Measurements from ENCODE around the gene PPP1CA.
"Not testable (repeated sequence)": the region's sequence is repeated elsewhere in the genome, so short reads cannot be mapped to it uniquely, and the experiment has no call there.

The PPP1CA gene

DNA sequence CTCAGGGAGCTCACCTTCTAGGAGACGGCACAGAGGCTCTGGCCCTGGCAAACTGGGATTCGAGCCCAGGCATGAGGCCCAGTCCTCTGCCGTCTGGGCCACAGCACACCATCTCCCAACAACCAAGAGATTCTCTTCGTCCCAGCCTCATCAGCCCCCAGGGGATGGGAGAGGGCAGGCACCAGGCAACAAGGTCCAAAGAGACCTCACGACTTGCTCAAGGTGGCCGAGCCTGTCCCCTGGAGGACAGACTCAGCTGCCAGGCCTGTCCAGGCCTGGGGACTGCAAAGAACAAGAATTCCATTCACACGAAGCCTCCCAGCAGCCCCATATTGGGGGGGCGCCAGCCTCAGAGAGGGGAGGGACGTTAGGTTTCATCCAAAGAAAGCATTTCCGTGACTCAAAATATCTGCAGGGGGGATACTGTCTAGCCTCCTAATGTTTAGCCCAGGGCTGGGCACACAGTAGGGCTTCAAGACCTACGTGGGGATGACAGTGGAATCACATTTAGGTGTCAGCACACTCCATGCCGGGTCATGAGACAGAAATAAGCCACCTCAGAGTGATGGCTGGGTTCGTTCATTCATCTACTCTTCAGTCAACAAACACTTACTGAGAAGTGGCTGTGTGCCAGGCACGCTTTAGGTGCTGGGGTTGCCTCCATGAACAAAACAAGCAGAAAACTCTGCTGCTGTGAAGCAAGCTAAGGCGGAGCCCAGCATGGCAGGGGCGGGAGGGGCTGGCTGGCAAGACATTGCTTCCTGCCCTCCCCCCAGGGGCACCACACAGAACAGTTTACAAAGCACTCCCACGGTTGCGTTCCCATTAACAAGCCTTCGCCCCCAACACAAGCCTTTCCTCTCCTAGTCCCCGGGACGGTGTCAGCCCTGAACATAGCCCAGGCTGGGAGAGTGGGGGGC, 15.0 kb upstream of the PPP1CA start:
- peak; percentile 63 to 81 (median 76) for DNase-seq

DNA sequence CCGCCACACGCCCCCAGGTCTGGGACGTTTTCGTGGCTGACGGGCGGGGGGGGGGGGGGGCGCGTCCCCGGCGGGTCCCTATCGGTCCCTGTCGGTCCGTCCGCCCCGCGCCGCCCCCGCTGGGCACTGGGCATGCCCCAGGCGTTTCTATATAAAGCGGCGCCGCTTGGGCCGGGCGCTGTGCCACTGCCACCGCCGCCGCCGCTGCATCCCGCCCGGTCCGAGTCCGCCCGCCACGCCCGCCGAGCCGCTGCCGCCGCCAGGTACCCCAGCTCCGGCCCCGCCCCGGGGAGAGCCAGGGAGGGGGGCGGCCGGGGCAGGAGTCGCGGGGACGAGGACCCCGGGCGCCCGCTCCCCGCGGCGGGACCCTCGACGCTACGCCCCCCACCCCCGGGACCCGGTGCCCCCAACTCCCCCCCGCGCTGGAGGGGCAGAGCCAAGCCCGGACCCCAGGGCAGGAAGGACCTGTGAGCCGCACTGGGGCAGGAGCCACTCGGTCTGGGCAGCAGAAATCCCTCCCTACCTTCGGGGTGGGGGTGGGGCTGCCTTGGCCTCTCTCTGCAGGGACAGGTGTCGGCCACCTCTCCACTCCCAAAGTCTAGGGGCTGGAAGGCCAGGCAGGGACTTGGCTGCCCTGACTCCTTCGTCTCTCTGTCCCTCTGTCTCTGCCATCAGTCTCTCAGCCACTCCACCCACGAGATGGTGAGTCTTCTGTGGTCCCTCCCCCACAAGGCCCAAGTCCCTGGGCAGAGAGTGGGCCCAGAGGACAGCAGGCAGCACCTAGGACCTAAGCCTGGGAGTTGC, 14.0 kb upstream of the PPP1CA start, which contains the start of gene CARNS1:
Gene CARNS1, plus strand, starts transcription at position 178 of the 804 bp plus-strand sequence. Its CDS starts 522 bp downstream, at position 700.
- no peak for DNase-seq

DNA sequence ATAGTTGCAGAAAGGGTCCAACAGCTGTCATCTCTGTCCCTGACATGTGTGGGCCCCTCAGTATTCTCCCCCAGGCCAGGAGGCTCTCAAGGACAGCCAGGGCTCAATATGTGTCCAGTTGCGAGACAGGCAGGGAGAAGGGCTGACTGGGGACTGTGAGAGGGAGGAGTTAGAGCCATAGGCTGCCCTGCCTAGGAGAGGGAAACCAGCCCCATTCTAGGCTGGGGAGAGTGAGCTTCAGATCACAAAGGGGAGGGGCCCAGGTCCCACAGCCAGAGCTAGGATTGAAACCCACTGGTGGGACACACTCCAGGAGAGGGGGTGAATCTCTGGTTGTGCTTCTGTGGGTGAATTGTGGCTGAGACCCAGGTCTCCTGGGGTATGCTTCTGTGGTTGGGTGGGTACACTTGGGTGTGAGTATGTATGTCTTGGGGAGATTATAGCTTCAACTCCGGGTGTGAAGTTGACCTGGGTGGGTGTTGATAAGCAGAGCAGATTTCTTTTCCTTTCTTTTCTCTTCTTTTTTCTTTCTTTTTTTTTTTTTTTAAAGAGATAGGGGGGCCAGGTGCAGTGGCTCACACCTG, 11.7 kb upstream of the PPP1CA start:
- no peak for DNase-seq

DNA sequence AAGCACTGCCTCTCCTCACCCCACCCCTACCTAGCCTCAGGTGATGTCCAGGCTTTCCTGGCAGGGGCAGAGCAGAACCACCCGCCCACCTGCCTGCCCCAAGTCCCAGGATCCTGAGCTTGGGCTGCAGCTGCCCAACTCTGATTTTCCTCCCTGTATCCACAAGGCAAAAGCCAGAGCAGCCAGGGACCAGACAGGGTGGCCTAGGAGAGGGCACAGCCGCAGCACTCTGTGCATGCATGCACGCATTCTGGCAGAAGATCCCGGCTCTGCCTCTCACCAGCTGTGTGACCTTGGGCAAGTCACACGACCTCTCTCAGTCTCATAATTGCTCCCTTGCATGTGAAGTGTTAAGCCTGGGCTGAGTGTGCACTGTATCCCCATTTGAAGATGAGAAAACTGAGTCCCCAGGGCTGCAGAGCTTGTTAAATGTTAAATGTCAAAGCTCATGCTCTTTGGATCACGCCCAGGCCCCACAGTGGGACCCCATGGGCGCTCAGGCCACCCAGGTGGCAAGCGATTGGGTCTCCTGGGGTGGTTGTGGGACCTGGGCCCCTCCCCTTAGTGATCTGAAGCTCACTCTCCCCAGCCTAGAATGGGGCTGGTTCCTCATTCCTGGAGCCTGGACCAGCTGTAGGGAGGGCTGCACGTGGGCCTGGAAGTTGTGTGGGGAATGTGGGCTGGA, 11.0 kb upstream of the PPP1CA start:
- DNase-seq: no peak

DNA sequence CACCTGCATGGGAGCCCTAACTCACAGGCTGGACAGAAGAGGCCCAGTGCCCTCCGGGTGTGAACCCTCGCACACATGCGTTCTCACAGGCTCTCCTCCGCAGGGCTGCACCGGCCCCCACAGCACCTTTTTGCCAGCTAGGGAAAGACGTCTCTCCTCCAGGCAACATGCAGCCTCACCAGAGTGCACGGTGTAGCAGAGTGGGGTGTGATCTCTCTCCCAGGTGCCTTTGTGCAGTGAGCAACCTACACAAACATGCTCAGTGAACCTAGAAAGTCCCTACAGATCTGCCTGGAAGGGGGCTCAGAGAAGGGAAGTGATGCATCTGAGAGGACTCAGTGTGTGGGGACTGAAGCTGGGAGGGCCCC, 10.1 kb upstream of the PPP1CA start:
- DNase-seq: no peak

DNA sequence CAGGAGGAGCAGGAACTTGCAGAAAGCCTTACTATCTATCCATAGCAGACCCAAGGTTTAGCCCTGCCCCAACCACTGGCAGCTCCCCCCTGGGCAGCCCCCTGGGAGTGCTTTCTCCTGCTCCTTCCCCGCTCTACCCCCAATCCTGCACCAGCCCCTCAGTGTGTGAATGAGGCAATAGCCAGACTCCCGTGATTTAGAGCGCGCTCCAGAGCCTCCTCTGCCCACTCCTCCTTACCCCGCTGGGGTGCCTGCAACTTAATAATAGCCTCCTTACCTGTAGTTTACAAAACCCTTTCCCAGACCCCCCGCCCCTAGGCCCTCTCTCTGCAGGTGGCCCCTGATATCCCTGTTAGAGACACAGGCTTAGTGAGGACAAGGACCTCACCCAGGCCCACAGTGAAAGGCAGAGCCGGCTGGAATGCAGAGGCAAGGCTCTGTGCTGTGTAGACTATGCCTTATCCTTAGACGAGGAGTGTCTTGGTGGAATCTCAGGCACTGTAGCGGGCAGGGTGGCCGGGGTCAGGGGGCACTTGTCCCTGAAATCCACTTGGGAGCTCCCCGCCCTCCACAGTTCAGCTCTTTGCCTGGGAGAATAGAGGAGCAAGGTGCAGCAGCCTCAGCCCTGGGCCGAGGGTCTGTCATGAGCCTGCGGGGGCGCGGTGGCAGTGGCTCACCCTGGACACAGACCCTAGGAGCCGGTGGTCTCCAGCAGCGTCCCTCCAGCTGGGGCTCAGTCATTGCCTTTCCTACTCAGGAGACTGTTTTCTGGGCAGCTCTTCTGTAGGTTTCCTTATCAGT, 9.5 kb upstream of the PPP1CA start:
- no peak for DNase-seq

DNA sequence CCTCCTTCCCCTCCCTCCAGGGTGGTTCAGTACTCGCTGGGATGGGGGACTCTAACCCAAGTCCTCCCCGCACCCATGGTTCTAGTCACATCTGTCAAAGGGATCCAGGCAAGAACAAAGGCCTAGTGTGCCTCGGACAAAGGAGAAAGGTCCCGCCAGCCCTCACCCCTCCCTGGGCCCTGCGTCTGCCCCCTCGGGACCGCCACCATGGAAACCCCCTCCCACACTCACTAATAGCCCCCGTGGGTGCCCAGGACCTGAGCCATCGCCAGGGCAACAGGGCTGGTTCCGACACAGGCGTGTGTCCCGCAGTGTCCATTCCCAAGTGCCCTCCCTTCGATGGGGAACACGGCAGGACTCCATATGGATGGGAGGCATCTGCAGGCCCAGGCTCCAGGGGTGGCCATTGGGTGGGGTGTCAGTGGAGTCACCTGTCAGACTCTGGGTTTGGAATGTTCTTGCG, 8.7 kb upstream of the PPP1CA start:
- DNase-seq: no peak

DNA sequence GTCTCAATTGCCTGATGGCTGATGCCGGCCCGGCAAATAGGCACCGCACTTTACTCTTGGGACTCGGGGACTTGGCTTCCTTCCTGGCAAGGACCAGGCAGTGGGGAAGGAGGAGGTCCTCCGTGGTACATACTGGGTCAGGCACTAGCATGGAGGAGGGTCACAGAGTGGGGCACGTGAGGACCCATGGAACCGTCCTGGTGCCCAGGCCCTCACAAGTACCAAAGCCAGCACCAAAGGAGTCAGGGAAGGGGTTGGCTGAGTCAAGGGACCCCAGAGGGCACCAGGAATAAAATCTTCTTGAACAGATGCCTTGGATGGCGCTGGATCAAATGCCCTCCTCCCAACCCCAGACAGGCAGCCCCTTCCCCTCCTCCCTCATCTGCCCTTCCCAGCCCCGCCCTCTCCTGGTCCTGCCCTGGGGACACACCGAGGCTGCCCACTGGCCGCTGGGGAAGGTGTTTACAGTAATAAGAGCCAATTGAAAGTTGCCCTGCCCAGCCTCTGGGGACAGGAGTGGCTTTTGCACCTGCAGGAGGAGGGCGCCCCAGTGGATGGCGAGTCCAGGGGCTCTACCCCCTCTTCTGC, 8.2 kb upstream of the PPP1CA start:
- DNase-seq: no peak

DNA sequence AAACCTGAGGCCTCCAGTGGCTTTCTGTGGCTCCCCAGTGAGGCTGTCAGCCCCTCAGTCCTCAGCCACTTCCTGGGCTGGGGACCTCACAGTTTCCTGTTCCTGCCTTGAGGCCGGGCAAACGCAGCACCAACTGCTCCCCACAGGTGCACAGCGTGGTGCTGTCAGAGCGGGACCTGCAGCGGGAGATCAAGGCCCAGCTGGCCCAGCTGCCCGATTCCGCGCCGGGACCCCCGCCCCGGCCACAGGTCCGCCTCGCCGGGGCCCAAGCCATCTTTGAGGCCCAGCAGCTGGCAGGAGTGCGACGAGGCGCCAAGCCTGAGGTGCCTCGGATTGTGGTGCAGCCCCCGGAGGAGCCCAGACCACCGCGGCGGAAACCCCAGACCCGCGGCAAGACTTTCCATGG, 7.6 kb upstream of the PPP1CA start:
- DNase-seq: peak; percentile 48 to 92 (median 57)

DNA sequence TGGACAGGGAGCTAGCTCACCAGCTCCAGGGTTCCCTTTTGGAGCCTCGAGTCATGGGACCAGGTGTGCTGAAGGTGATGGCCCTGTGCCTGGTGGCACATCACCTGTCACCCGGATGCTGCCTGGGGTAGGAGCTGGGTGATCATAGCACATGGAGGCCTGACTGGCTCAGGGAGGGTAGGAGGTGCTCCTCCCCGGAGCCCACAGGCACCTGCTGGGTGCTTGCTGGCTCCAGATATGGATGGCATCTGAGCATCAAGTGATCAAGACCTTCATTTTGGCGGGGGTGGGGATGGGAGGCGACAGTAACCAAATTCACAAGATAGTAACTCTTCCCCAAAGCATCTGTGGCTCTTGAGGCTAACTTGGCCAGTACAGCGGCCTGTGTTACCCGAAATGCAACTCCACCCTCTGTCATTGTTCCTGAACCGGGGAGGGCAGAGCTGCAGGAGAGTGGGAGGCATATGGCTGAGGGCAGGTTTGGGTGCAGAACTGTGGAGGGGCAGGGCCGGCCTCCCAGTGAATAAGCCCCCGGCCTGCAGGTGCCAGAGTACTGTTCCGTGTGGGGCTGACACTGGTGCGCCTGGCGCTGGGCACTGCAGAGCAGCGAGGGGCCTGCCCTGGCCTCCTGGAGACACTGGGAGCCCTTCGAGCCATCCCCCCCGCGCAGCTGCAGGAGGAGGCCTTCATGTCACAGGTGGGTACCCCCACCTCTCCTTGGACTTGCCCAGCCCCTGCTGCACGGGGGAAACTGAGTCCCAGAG, 7.0 kb upstream of the PPP1CA start:
- peak in 1 of 5 donors; percentile 52 for DNase-seq

DNA sequence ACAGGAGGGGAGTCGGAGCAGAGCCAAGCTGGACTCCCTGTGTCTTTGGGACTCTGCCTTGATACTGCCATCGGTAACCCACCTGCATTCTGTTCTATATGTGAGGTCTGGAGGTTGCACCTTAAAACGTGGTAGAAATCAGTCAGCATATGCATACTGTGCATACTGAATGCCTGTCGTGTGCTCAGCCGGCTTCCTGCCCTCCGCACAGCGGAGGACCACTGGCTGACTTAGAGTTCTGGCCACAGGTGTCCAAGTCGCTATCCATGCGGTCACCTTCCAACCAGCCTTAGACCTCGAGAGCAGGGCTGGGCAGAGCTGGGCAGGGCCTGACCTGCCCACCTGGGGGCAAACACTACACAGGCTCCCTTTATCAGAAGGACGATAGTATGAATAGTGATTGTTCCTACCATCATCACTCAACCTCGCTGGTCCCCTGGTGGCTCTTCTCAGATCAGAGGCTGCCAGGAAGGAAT, 6.1 kb upstream of the PPP1CA start:
- peak in 1 of 5 donors; percentile 47 for DNase-seq

DNA sequence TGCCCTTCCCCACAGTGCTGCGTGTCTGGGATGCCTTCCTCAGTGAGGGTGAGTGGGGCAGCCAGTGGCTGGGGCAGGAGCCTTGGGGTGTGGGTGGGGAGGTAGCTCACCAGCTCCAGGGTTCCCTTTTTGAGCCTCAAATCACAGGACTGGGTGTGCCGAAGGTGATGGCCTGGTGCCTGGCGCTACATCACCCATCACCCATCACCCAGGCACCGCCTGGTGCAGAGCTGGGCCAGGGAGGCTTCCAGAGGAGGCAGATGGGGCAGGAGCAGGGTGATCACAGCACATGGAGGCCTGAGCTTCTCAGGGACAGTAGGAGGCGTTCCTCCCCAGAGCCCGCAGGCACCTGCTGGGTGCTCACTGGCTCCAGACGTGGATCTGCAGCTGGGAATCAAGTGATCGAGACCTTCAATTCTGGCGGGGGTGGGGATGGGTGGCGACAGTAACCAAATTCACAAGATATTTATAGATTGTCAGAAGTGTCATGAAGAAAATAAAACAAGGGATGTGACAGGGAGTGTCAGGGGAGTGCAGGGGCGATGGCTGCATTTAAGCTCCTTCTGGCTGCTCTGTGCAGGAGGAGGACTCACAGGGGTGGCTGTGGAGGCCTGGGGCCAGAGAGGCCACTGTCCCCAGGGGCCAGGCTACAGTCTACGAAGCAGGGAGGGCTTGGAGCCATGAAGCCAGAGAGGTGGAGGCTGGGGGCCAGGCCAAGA, 5.5 kb upstream of the PPP1CA start:
- DNase-seq: peak in 1 of 5 donors; percentile 39

DNA sequence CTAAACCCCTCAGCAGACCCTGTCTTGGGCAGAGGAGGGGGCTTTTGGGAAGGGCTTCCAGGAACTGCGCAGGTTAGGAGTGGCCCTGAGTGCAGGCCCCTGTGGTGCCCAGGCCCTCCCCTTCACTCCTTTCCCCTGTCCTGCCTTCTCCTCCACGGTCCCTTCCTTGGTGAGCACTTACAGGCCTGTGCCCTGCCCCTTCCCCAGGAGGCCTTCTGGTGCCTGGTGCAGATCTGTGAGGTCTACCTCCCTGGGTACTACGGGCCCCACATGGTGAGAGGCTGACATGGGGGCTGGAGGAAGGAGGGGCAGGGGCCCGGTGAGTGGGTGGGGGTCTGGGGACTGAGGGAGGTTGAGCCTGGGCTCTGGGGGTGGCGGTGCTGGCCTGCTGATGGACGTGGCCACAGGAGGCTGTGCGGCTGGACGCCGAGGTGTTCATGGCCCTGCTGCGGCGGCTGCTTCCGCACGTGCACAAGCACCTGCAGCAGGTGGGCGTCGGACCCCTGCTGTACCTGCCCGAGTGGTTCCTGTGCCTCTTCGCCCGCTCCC, 4.8 kb upstream of the PPP1CA start:
- no peak for DNase-seq

DNA sequence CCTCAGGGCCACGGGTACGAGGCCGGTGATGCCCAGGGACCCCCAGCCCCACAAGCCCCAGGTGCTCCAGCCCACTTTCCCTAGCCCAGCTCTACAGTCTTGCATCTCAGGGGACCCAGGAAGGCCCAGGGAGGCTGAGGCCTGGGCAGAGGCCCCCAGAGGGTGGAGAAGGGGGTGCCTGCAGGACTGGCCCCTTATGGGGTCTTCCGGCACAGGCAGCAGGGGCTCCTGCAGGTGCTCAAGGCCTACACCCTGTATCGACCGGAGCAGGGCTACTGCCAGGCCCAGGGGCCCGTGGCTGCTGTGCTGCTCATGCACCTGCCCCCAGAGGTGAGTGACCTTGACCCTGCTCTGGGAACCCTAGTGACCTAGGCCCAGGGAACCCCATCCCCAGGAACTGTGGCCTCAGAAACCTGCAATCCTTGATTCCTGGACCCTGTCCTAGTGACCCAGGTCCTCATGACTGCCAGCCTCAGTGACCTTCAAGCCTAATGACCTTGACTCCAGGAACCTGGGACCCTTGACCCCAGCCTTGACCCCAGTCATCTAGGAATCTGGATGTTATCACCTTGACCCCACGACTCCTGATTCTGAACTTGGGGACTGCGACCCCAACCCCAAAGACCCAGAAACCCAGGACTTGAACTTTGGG, 4.2 kb upstream of the PPP1CA start:
- DNase-seq: no peak

DNA sequence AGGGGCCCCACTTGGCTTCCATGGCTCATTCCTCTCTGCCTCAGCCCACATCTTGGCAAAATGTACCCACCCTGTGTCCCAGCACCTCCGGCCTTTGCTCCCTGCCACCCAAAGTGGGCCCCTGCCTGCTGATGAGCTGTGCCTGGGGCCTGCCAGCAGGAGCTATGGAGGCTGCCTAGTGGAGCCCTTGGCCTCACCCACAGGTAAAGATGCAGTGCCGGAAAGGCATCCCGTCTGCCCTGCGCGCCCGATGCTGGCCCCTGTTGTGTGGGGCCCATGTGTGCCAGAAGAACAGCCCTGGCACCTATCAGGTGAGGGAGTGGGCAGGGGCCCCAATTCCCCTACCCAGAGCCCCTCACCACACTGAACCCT, 3.5 kb upstream of the PPP1CA start:
- DNase-seq: peak in 1 of 5 donors; percentile 44

DNA sequence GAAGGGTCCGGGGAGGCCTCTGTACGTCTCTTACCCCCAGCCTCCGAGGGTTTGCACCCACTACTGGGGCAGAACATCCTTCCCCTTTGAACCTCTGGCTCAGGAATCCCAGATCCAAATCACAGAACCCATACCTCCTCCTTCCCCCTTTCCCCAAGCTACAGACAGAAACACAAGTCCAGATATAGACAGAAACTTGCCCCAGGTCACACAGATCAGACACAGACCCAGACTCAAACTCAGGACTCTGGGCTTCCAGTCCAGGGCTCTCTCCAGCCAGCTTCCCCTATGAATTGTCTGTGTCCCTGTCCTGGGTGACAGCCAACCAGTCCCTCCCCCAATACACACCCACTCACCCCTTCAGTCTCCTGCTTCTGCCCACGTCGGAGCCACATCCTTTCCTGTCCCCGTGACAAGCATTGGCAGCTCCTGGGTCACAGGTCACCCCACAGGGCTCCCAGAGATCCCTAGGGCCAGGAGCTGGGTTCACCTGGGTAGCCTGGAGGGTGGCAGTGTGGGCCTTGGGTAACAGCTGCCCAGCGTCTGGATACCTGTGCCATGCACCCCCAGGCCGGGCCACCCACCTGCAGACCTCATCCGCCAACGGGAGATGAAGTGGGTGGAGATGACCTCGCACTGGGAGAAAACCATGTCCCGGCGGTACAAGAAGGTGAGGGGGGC, 3.0 kb upstream of the PPP1CA start:
- DNase-seq: peak in 1 of 5 donors; percentile 72

DNA sequence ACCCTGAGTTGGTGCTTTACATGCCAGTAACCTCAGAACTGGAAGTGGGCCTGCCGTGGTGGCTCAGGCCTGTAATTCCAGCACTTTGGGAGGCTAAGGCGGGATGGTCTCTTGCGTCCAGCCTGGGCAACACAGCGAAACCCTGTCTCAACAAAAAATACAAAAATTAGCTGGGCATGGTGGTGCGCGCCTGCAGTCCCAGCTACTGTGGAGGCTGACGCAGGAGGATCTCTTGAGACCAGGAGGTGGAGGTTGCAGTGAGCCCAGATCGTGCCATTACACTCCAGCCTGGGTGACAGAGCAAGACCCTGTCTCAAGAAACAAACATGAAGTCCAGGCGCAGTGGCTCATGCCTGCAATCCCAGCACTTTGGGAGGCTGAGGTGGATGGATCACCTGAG, 1.4 kb upstream of the PPP1CA start:
- DNase-seq: not testable (repeated sequence)

DNA sequence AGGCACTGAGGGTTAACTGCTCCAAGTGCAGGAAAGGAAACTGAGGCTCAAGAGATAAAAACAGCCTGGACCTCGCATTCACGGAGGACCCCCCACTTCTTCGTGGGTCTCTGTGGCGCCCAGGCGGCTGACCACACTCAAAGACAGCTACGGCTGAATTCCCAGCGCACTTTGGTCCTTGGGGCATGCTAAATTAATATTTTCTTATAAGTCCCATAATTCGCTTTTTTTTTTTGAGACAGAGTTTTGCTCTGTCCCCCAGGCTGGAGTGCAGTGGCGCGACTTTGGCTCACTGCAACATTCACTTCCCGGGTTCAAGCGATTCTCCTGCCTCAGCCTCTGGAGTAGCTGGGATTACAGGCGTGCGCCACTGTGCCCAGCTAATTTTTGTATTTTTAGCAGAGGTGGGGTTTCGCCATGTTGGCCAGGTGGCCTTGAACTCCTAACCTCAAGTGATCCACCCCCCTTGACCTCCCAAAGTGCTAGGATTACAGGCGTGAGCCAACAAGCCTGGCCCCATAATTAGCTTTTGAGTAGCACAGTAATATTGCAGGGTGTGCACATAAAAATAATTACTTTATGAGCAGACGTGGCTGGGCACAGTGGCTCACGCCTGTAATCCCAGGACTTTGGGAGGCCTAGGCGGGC, 658 bp upstream of the PPP1CA start:
- DNase-seq: not testable (repeated sequence)
